HUES6 (cell line): ENCODE results near the gene CARMIL1.

Experiments used
- H3K27ac ChIP-seq: 2 replicates; pipeline ENCODE4 v1.7.0; 2013; ENCODE audit warnings: low read depth, mild to moderate bottlenecking, low read length, inconsistent platforms
- H3K27me3 ChIP-seq: 2 replicates; pipeline ENCODE4 v1.6.1; 2013; ENCODE audit warnings: low read length; ENCODE audit not compliant: control insufficient read depth, insufficient read depth
- H3K36me3 ChIP-seq: 2 replicates; pipeline ENCODE4 v1.6.1; 2013; ENCODE audit warnings: low read length; ENCODE audit not compliant: control insufficient read depth, insufficient read depth
- H3K4me1 ChIP-seq: 2 replicates; pipeline ENCODE4 v1.6.1; 2013; ENCODE audit warnings: low read length; ENCODE audit not compliant: control insufficient read depth, insufficient read depth
- H3K4me3 ChIP-seq: 2 replicates; pipeline ENCODE4 v1.5.1; 2013; ENCODE audit warnings: low read depth, low read length
- H3K9ac ChIP-seq: one replicate; pipeline ENCODE4 v1.6.1; 2013; ENCODE audit warnings: mild to moderate bottlenecking, low read length
- H3K9me3 ChIP-seq: 2 replicates; pipeline ENCODE4 v1.6.1; 2013; ENCODE audit warnings: low read depth, low read length; ENCODE audit not compliant: control insufficient read depth, insufficient read depth

Gene CARMIL1

GRCh38 chr6:25324066-25324762 lies 45.0 kb downstream of the CARMIL1 start:
- Histone ChIP-seq H3K36me3 (no peaks in the 10 kb centered on the region), H3K27ac (no peak overlapping the region), H3K4me1 (peaks cover 20% of the 10 kb centered on the region), H3K9ac (no peak overlapping the region), H3K27me3 (no peaks in the 10 kb centered on the region), H3K9me3 (no peaks in the 10 kb centered on the region), H3K4me3 (no peak overlapping the region)

DNA sequence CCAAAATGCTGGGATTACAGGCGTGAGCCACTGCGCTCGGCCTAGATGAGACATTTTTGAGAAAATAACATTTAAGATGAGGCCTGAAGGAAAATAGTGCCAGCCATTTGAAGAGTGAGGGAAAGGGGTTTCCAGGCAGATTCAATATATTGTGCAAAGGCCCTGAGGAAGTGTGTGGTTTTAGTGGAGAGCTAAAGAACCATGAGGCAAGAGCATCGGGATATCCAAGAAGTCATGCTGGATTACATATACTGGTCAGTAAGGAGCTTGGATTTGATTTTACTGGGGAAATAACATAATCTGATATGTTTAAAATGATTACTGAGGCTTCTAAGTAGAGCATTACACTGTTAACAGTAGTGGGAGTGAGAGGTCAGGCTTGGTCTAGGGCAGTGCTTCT lies 47.0 kb downstream of the CARMIL1 start:
- Histone ChIP-seq H3K4me1 (peaks cover 24% of the 10 kb centered on the region), H3K27me3 (no peaks in the 10 kb centered on the region), H3K4me3 (no peak overlapping the region), H3K9me3 (no peaks in the 10 kb centered on the region), H3K27ac (no peak overlapping the region), H3K36me3 (no peaks in the 10 kb centered on the region), H3K9ac (no peak overlapping the region)

DNA sequence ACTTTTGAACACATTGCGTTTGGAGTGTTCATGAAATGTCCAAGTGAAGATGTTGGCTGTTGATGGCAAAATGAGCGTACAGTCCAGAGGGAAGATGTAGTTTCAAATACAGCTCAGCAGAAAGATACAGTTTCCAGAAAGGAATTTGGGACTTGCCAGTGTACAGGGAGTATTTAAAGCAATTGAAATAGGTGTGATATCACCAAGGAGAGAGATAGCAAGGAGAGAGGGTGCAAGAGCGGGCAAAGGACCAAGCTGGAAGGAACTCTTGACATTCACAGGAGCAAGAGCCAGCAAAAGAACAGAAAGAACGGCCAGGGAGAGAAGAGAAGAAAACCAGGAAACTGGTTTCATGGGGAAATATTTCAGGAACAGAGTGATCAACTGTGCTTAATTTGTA lies 47.8 kb downstream of the CARMIL1 start:
- no peaks in the 10 kb centered on the region for H3K36me3 ChIP-seq
- H3K4me1 ChIP-seq = peaks cover 32% of the 10 kb centered on the region
- no peak overlapping the region for H3K9ac ChIP-seq
- H3K27me3 ChIP-seq = no peaks in the 10 kb centered on the region
- no peak overlapping the region for H3K4me3 ChIP-seq
- H3K9me3 ChIP-seq = no peaks in the 10 kb centered on the region
- no peak overlapping the region for H3K27ac ChIP-seq

- Histone ChIP-seq H3K4me1 (peaks cover 36% of the 10 kb centered on the region), H3K4me3 (no peak overlapping the region)
These were observed 48.3 kb downstream of the CARMIL1 start for GRCh38 chr6:25327432-25327831.

GRCh38 chr6:25329161-25329817 lies 50.1 kb downstream of the CARMIL1 start:
- peaks cover 55% of the 10 kb centered on the region for H3K4me1 ChIP-seq
- H3K9ac ChIP-seq = no peak overlapping the region
- no peaks in the 10 kb centered on the region for H3K9me3 ChIP-seq
- H3K27me3 ChIP-seq = no peaks in the 10 kb centered on the region
- H3K4me3 ChIP-seq = no peak overlapping the region
- no peaks in the 10 kb centered on the region for H3K36me3 ChIP-seq
- no peak overlapping the region for H3K27ac ChIP-seq

More at GRCh38 chr6:25327432-25327831, 48.3 kb downstream of the CARMIL1 start:
- no peaks in the 10 kb centered on the region for H3K36me3 ChIP-seq
- no peak overlapping the region for H3K27ac ChIP-seq
- no peaks in the 10 kb centered on the region for H3K9me3 ChIP-seq
- no peaks in the 10 kb centered on the region for H3K27me3 ChIP-seq
- H3K9ac ChIP-seq = no peak overlapping the region

GRCh38 chr6:25329982-25330381 lies 50.8 kb downstream of the CARMIL1 start:
- Histone ChIP-seq H3K36me3 (no peaks in the 10 kb centered on the region), H3K4me1 (peaks cover 60% of the 10 kb centered on the region), H3K9ac (no peak overlapping the region), H3K27ac (no peak overlapping the region), H3K4me3 (no peak overlapping the region), H3K27me3 (no peaks in the 10 kb centered on the region), H3K9me3 (no peaks in the 10 kb centered on the region)

DNA sequence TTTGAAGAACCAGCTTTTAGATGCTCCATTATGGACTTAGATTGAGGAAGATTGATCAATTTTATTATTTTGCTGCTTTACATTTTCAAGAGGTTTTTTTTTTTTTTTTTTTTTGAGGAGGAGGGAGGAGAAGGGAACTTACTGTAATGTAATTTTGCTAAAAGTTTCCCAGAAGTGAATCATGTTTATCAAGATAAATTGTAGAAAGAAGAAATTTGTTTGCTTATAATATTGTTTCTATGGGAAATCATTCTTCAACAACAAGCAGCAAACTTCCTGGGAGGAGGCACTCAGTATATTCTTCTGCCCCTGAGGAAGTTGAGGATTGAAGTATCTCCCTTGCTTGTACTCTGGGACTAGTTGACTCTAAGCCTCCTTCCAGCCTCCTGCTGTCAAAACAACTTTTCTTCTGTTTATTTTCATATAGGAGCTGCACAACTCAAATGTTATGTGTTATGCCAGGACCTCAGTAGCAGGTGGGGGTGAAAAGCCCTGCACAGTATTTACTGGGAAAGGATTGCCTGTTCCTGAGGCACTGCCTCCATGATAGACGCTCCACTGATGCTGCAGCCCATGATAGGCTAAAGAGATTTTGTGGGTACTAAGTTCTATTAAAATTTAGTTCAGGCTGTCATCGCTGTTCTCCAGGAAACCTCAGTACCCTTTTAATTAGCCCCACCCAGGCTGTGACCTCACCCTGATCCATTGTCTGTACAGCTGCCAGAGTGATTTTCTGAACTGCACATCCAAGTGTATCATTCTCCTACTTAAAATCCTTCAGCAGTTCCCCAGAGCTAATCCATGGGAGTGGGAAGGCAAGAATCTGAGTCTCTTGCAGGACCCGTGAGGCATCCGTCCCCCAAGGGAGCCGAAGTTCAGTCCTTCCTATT lies 51.9 kb downstream of the CARMIL1 start:
- H3K36me3 ChIP-seq = no peaks in the 10 kb centered on the region
- H3K9ac ChIP-seq = no peak overlapping the region
- H3K27ac ChIP-seq = no peak overlapping the region
- H3K27me3 ChIP-seq = no peaks in the 10 kb centered on the region
- peaks cover 70% of the 10 kb centered on the region for H3K4me1 ChIP-seq
- H3K4me3 ChIP-seq = no peak overlapping the region
- no peaks in the 10 kb centered on the region for H3K9me3 ChIP-seq

- Histone ChIP-seq H3K9me3 (no peaks in the 10 kb centered on the region), H3K9ac (no peak overlapping the region), H3K27me3 (no peaks in the 10 kb centered on the region), H3K4me1 (peaks cover 67% of the 10 kb centered on the region), H3K36me3 (no peaks in the 10 kb centered on the region), H3K4me3 (no peak overlapping the region), H3K27ac (no peak overlapping the region)
These were observed 53.0 kb downstream of the CARMIL1 start for GRCh38 chr6:25332165-25332564.

DNA sequence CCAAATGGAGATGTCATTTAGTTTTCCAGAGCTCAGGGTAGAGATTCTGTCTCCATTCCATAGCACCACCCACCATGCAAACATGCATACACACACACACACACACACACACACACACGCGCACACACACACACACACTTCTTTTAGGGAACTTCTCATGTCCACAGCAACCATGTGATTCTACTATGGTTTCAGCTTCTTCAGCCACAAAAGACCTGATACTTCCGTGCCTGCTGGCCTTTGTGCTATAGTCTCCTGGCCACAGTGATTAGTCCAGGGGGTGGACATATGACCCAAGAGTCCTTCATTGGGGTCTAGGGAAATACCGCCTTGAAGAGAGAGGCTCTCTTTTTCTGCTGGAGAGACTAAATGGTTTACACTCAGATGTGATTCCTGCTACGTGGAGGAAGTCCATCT lies 53.5 kb downstream of the CARMIL1 start:
- no peaks in the 10 kb centered on the region for H3K9me3 ChIP-seq
- no peak overlapping the region for H3K4me3 ChIP-seq
- no peak overlapping the region for H3K9ac ChIP-seq
- H3K27ac ChIP-seq = no peak overlapping the region
- H3K4me1 ChIP-seq = peaks cover 70% of the 10 kb centered on the region
- H3K36me3 ChIP-seq = no peaks in the 10 kb centered on the region
- no peaks in the 10 kb centered on the region for H3K27me3 ChIP-seq

DNA sequence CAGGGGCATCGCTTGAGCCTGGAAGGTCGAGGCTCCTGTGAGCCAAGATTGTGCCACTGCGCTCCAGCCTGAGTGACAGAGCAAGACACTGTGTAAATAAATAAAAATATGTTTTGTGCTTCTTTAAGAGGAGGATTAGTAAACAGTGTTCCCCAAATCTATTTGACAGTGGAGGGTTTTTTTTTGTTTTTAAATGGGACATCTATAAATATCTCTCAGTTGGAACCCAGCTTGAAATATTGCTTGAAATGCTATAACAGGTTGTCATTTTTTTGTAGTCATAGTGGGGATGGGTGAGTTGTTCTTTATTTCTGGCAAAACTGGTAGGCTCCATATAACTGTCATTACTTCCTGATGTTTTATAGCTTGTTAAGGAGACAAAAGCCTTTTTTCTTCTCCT lies 54.3 kb downstream of the CARMIL1 start:
- Histone ChIP-seq H3K27me3 (no peaks in the 10 kb centered on the region), H3K4me3 (no peak overlapping the region), H3K9ac (no peak overlapping the region), H3K27ac (no peak overlapping the region), H3K36me3 (no peaks in the 10 kb centered on the region), H3K9me3 (no peaks in the 10 kb centered on the region), H3K4me1 (peaks cover 70% of the 10 kb centered on the region)

- no peaks in the 10 kb centered on the region for H3K27me3 ChIP-seq
These were observed 55.6 kb downstream of the CARMIL1 start for GRCh38 chr6:25334793-25335192.

More at GRCh38 chr6:25334793-25335192, 55.6 kb downstream of the CARMIL1 start:
- Histone ChIP-seq H3K4me1 (peaks cover 59% of the 10 kb centered on the region), H3K27ac (no peak overlapping the region), H3K9me3 (no peaks in the 10 kb centered on the region), H3K4me3 (no peak overlapping the region), H3K9ac (no peak overlapping the region), H3K36me3 (no peaks in the 10 kb centered on the region)
